AG04450 (cell line): ENCODE results near the gene LIPC. TPM values are rescaled to one million over a fixed set of nuclear protein-coding genes. Genes with fewer than 3 reads are reported as not detected.

Experiments used
- CTCF ChIA-PET: fragments of 300-600, 350-600 bp; formaldehyde crosslinking; extraction: SDS; loops from one replicate; lab custom pipeline; 2022; ENCODE audit warnings: antibody characterized with exemption, inconsistent platforms; lab: Charles Lee
- POLR2A ChIA-PET: fragments of 350-600 bp; formaldehyde crosslinking; extraction: SDS; loops from one replicate; lab custom pipeline; 2021; ENCODE audit warnings: antibody characterized with exemption, inconsistent platforms; lab: Yijun Ruan, JAX
- DNase-seq: peaks from one replicate; pipeline ENCODE4 v3.0.0-alpha.2; 2011; ENCODE audit warnings: low read depth, low spot score
- H3K27ac ChIP-seq: one replicate; pipeline ENCODE4 v1.5.1; 2012; ENCODE audit warnings: low read depth, low read length, control low read depth
- H3K27me3 ChIP-seq: one replicate; pipeline ENCODE4 v1.6.0; 2012; ENCODE audit warnings: low read length; ENCODE audit not compliant: control insufficient read depth, insufficient read depth
- H3K4me3 ChIP-seq: 2 replicates; pipeline ENCODE4 v1.5.1; 2011; ENCODE audit warnings: mild to moderate bottlenecking, low read depth, low read length, control low read depth
- H3K9me3 ChIP-seq: 2 replicates; pipeline ENCODE4 v1.5.1; 2012; ENCODE audit warnings: low read length; ENCODE audit not compliant: control insufficient read depth, insufficient read depth
- CTCF ChIP-seq: IDR thresholded peaks from 2 replicates; pipeline ENCODE4 v1.5.1; 2011; ENCODE audit warnings: low read depth, low read length, control low read depth, inconsistent platforms
- polyA plus RNA-seq: library from polyadenylated mRNA; depleted of rRNA; stranded (reverse); fragments of >200 nt; gene quantifications from 2 replicates; pipeline ENCODE4 v1.2.3, GENCODE V29; 2011

The LIPC gene
- polyA plus RNA-seq, 1 experiment = 0.82 TPM

- Histone ChIP-seq H3K9me3 (no peaks in the 10 kb centered on the region; the same call in 1 of the 2 replicates), H3K27me3 (peaks cover 10% of the 10 kb centered on the region), H3K4me3 (peak overlapping the region; percentile 25), H3K27ac (peak overlapping the region; percentile 92)
- ChIA-PET CTCF (no interaction called here), POLR2A (interaction anchor here (0.6 to 0.9 kb wide), 3 partner anchors 24 to 219 kb away, joined by 3 to 6 read pairs (median 3); no protein-coding TSS in a partner anchor)
- TF ChIP-seq CTCF = no peak
- DNase-seq = peak; percentile 90
Measured at GRCh38 chr15:58551764-58552504, 120.1 kb downstream of the LIPC start.

- Histone ChIP-seq H3K4me3 (no peak overlapping the region), H3K27ac (peak overlapping the region; percentile 92), H3K27me3 (peaks cover 10% of the 10 kb centered on the region), H3K9me3 (no peaks in the 10 kb centered on the region; the same call in 1 of the 2 replicates)
- DNase-seq = no peak
- CTCF ChIA-PET = no interaction called here
- POLR2A ChIA-PET = interaction anchor here (0.6 kb wide), 2 partner anchors 25 to 159 kb away, joined by 3 to 6 read pairs; no protein-coding TSS in a partner anchor
- no peak for TF ChIP-seq CTCF
Measured at GRCh38 chr15:58552505-58553364, 120.9 kb downstream of the LIPC start.

GRCh38 chr15:58553365-58553918 is 121.7 kb downstream of the LIPC start:
- no peak for DNase-seq
- peaks cover 3% of the 10 kb centered on the region; the same call in 1 of the 2 replicates for H3K9me3 ChIP-seq
- CTCF ChIA-PET = no interaction called here
- POLR2A ChIA-PET = no interaction called here
- H3K27ac ChIP-seq = no peak overlapping the region
- H3K27me3 ChIP-seq = peaks cover 10% of the 10 kb centered on the region
- TF ChIP-seq CTCF = no peak
- H3K4me3 ChIP-seq = no peak overlapping the region

GRCh38 chr15:58554758-58555157 is 123.0 kb downstream of the LIPC start:
- no peak overlapping the region for H3K27ac ChIP-seq
- POLR2A ChIA-PET = no interaction called here
- H3K9me3 ChIP-seq = peaks cover 3% of the 10 kb centered on the region; the same call in 1 of the 2 replicates
- CTCF ChIA-PET = no interaction called here
- H3K27me3 ChIP-seq = peaks cover 10% of the 10 kb centered on the region
- no peak for DNase-seq
- H3K4me3 ChIP-seq = no peak overlapping the region
- TF ChIP-seq CTCF = no peak
